ENCODE measurements around the gene RABGGTA.

GRCh38 chr14:24281636-24282035 lies 10.2 kb upstream of the RABGGTA start:
- no peak for TF ChIP-seq CTCF (conservative IDR thresholded peaks at IDR 0.05; ENCODE audit: low read length)
- TF ChIP-seq EZH2phosphoT487 (IDR thresholded peaks at IDR 0.05; ENCODE audit: borderline replicate concordance, low read depth, low read length) = no peak

Measured in OCI-LY7 (cell line).